Measurements from ENCODE around the gene CRYZL1. TPM values are rescaled to one million over a fixed set of nuclear protein-coding genes. Genes with fewer than 3 reads are reported as not detected.
A peak's percentile ranks its signal among the peaks of the same experiment; 100 is the strongest.

Gene CRYZL1
- total and polyA plus RNA-seq, 2 donors (not counting 1 experiment from before 2014, with no cell fraction given): 30.7 to 72.6 TPM

GRCh38 chr21:33541756-33542639 lies 99.5 kb downstream of the CRYZL1 start, which contains the start of gene GART:
Gene GART (minus strand): TSS chr21:33542117. CDS start chr21:33539315, 2,802 bp downstream.
- Histone ChIP-seq H4K20me1 (ENCODE audit: control insufficient read depth, extremely low read depth, insufficient read depth, low read length) (peaks cover 7% of the 10 kb centered on the region), H3K27ac (ENCODE audit: insufficient read depth, low read length) (peak within 1 kb of the TSS; percentile 99), H3K27me3 (ENCODE audit: control insufficient read depth, insufficient read depth, low read length) (no peaks in the 10 kb centered on the region), H3K9me3 (ENCODE audit: control insufficient read depth, insufficient read depth, low read depth, low read length) (no peaks in the 10 kb centered on the region), H3K36me3 (ENCODE audit: control insufficient read depth, insufficient read depth, low read length) (peaks cover 1% of the 10 kb centered on the region), H3K4me3 (replicated peaks in 1 of 4; ENCODE audit: control extremely low read depth in 1 of 4, insufficient read depth in 1 of 4, low read depth in 3 of 4, low read length in 4 of 4) (peak within 1 kb of the TSS; percentile 65 to 97 (median 78)), H3K9ac (ENCODE audit: insufficient read depth, low read length) (peak within 1 kb of the TSS; percentile 98), H3K4me1 (ENCODE audit: control insufficient read depth, extremely low read depth, insufficient read depth, low read length) (peaks cover 7% of the 10 kb centered on the region), H3K79me2 (ENCODE audit: control insufficient read depth, insufficient read depth, low read length) (peaks cover 69% of the 10 kb centered on the region), H2AFZ (ENCODE audit: low read length) (peak within 1 kb of the TSS; percentile 76), H3K4me2 (ENCODE audit: extremely low read depth, insufficient read depth, low read length) (peak within 1 kb of the TSS; percentile 70)
- TF ChIP-seq CTCF (conservative IDR thresholded peaks at IDR 0.05 in 1 of 2, IDR thresholded peaks at IDR 0.05 in 1 of 2; ENCODE audit: low read depth in 1 of 2, low read length in 2 of 2): no peak
- TF ChIP-seq EZH2 (IDR thresholded peaks at IDR 0.05; ENCODE audit: low read length, missing control alignments): no peak
- peak; percentile 68 to 71 for DNase-seq (ENCODE audit: low read depth in 2 of 2)

- Histone ChIP-seq H3K27ac (ENCODE audit: insufficient read depth, low read length) (peak overlapping the region; percentile 99), H4K20me1 (ENCODE audit: control insufficient read depth, extremely low read depth, insufficient read depth, low read length) (peaks cover 7% of the 10 kb centered on the region), H3K36me3 (ENCODE audit: control insufficient read depth, insufficient read depth, low read length) (peaks cover 1% of the 10 kb centered on the region), H3K9ac (ENCODE audit: insufficient read depth, low read length) (peak overlapping the region; percentile 98), H3K4me2 (ENCODE audit: extremely low read depth, insufficient read depth, low read length) (peak overlapping the region; percentile 70), H3K27me3 (ENCODE audit: control insufficient read depth, insufficient read depth, low read length) (no peaks in the 10 kb centered on the region), H3K79me2 (ENCODE audit: control insufficient read depth, insufficient read depth, low read length) (peaks cover 64% of the 10 kb centered on the region), H3K9me3 (ENCODE audit: control insufficient read depth, insufficient read depth, low read depth, low read length) (no peaks in the 10 kb centered on the region), H3K4me3 (replicated peaks in 1 of 4; ENCODE audit: control extremely low read depth in 1 of 4, insufficient read depth in 1 of 4, low read depth in 3 of 4, low read length in 4 of 4) (peak overlapping the region; percentile 65 to 97 (median 78)), H2AFZ (ENCODE audit: low read length) (no peak overlapping the region), H3K4me1 (ENCODE audit: control insufficient read depth, extremely low read depth, insufficient read depth, low read length) (peaks cover 7% of the 10 kb centered on the region)
- TF ChIP-seq CTCF (conservative IDR thresholded peaks at IDR 0.05 in 1 of 2, IDR thresholded peaks at IDR 0.05 in 1 of 2; ENCODE audit: low read depth in 1 of 2, low read length in 2 of 2) (no peak), EZH2 (IDR thresholded peaks at IDR 0.05; ENCODE audit: low read length, missing control alignments) (no peak)
- DNase-seq (ENCODE audit: low read depth in 2 of 2): peak; percentile 7 to 51
These were observed 100.3 kb downstream of the CRYZL1 start for GRCh38 chr21:33541105-33541711.

GRCh38 chr21:33540711-33541104 lies 100.8 kb downstream of the CRYZL1 start:
- H3K9ac ChIP-seq (ENCODE audit: insufficient read depth, low read length): no peak overlapping the region
- peaks cover 6% of the 10 kb centered on the region for H4K20me1 ChIP-seq (ENCODE audit: control insufficient read depth, extremely low read depth, insufficient read depth, low read length)
- no peaks in the 10 kb centered on the region for H3K9me3 ChIP-seq (ENCODE audit: control insufficient read depth, insufficient read depth, low read depth, low read length)
- DNase-seq (ENCODE audit: low read depth in 2 of 2): no peak
- H3K79me2 ChIP-seq (ENCODE audit: control insufficient read depth, insufficient read depth, low read length): peaks cover 59% of the 10 kb centered on the region
- H3K27ac ChIP-seq (ENCODE audit: insufficient read depth, low read length): peak overlapping the region; percentile 99
- H3K4me3 ChIP-seq (replicated peaks in 1 of 4; ENCODE audit: control extremely low read depth in 1 of 4, insufficient read depth in 1 of 4, low read depth in 3 of 4, low read length in 4 of 4): peak overlapping the region; percentile 8 to 97 (median 78)
- H3K36me3 ChIP-seq (ENCODE audit: control insufficient read depth, insufficient read depth, low read length): peaks cover 1% of the 10 kb centered on the region
- TF ChIP-seq CTCF (conservative IDR thresholded peaks at IDR 0.05 in 1 of 2, IDR thresholded peaks at IDR 0.05 in 1 of 2; ENCODE audit: low read depth in 1 of 2, low read length in 2 of 2) (no peak), EZH2 (IDR thresholded peaks at IDR 0.05; ENCODE audit: low read length, missing control alignments) (no peak)
- peak overlapping the region; percentile 70 for H3K4me2 ChIP-seq (ENCODE audit: extremely low read depth, insufficient read depth, low read length)
- no peaks in the 10 kb centered on the region for H3K27me3 ChIP-seq (ENCODE audit: control insufficient read depth, insufficient read depth, low read length)
- peaks cover 7% of the 10 kb centered on the region for H3K4me1 ChIP-seq (ENCODE audit: control insufficient read depth, extremely low read depth, insufficient read depth, low read length)
- no peak overlapping the region for H2AFZ ChIP-seq (ENCODE audit: low read length)
